GM18873 (cell line): ENCODE data around the gene DHH.

Experiments used
- ATAC-seq: cut with Tn5 transposase; IDR thresholded peaks from one replicate; pipeline ENCODE4 v1.9.1; 2021; ENCODE audit warnings: mild to moderate bottlenecking, moderate library complexity, moderate number of reproducible peaks; ENCODE audit not compliant: unreplicated experiment, low FRiP score

The DHH gene

GRCh38 chr12:49051777-49052438 is 42.7 kb downstream of the DHH start:
- ATAC-seq, result no peak

- no peak for ATAC-seq
These were observed 43.2 kb downstream of the DHH start for GRCh38 chr12:49051373-49051764.

GRCh38 chr12:49050507-49051372 is 43.9 kb downstream of the DHH start:
- no peak for ATAC-seq

GRCh38 chr12:49049566-49050224 is 44.9 kb downstream of the DHH start:
- no peak for ATAC-seq

GRCh38 chr12:49048953-49049352 is 45.6 kb downstream of the DHH start:
- ATAC-seq, result no peak

- no peak for ATAC-seq
These were observed 48.3 kb downstream of the DHH start for GRCh38 chr12:49046129-49046895.

- ATAC-seq, result no peak
These were observed 49.9 kb downstream of the DHH start for GRCh38 chr12:49044660-49045059.

- no peak for ATAC-seq
These were observed 50.7 kb downstream of the DHH start for GRCh38 chr12:49043856-49044258.

- no peak for ATAC-seq
These were observed 51.4 kb downstream of the DHH start for GRCh38 chr12:49043241-49043640.

GRCh38 chr12:49041881-49042484 is 52.6 kb downstream of the DHH start:
- ATAC-seq, result no peak

- ATAC-seq, result no peak
These were observed 53.3 kb downstream of the DHH start for GRCh38 chr12:49041036-49041880.

- no peak for ATAC-seq
These were observed 54.2 kb downstream of the DHH start for GRCh38 chr12:49040364-49040855.

GRCh38 chr12:49039421-49040363 is 54.9 kb downstream of the DHH start:
- ATAC-seq, result no peak

- ATAC-seq, result no peak
These were observed 56.2 kb downstream of the DHH start for GRCh38 chr12:49038291-49038955.

GRCh38 chr12:49037947-49038237 is 56.7 kb downstream of the DHH start:
- no peak for ATAC-seq

- no peak for ATAC-seq
These were observed 57.3 kb downstream of the DHH start for GRCh38 chr12:49037111-49037946.
